Measurements from ENCODE around the gene SEC62.

SEC62 gene, protein sequence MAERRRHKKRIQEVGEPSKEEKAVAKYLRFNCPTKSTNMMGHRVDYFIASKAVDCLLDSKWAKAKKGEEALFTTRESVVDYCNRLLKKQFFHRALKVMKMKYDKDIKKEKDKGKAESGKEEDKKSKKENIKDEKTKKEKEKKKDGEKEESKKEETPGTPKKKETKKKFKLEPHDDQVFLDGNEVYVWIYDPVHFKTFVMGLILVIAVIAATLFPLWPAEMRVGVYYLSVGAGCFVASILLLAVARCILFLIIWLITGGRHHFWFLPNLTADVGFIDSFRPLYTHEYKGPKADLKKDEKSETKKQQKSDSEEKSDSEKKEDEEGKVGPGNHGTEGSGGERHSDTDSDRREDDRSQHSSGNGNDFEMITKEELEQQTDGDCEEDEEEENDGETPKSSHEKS

DNA sequence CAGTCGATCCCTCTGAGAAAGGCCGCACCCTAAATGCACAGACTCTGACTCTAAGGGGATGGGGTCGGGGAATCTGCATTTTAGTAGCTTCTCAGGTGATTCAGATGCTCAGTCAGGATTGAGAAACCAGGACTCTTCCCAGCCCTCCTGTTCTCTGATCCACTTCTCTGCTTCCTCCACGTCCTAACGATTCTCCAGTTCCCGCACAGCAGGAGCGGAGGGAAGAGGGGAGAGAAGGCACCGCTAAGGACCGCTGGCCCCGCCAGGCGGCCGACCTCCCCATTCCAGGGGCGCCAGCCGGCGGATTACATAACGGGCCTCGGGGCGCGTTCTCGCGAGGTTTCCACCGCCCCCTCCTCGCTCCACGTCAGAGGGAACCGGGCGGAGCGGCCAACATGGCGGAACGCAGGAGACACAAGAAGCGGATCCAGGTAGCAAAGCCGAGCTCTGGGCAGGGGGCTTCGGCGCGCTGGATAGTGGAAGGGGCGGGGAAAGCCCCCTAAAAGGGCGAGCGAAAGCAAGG lies at the start of gene SEC62:
SEC62 (plus strand) TSS at position 380 of the 523 bp plus-strand sequence; CDS start at position 396, 16 bp downstream.
- peaks cover 30% of the 10 kb centered on the region for H3K4me1 ChIP-seq (ENCODE audit: low read depth, poor library complexity, severe bottlenecking)
- H3K4me2 ChIP-seq: peak within 1 kb of the TSS; percentile 80
- H3K79me2 ChIP-seq (ENCODE audit: insufficient read depth, low read depth): peaks cover 47% of the 10 kb centered on the region
- H2AFZ ChIP-seq (ENCODE audit: low read depth): peak within 1 kb of the TSS; percentile 95
- peak within 1 kb of the TSS; percentile 93 for H3K4me3 ChIP-seq (IDR thresholded peaks at IDR 0.05; ENCODE audit: insufficient read depth, low read depth, low read length)
- peak within 1 kb of the TSS; percentile 66 for H3K27ac ChIP-seq
- no peaks in the 10 kb centered on the region for H3K27me3 ChIP-seq (ENCODE audit: insufficient read depth, low read depth)
- no peaks in the 10 kb centered on the region for H3K36me3 ChIP-seq (ENCODE audit: insufficient read depth)
- H4K20me1 ChIP-seq (ENCODE audit: insufficient read depth): no peaks in the 10 kb centered on the region
- TF ChIP-seq, protein P1, sequence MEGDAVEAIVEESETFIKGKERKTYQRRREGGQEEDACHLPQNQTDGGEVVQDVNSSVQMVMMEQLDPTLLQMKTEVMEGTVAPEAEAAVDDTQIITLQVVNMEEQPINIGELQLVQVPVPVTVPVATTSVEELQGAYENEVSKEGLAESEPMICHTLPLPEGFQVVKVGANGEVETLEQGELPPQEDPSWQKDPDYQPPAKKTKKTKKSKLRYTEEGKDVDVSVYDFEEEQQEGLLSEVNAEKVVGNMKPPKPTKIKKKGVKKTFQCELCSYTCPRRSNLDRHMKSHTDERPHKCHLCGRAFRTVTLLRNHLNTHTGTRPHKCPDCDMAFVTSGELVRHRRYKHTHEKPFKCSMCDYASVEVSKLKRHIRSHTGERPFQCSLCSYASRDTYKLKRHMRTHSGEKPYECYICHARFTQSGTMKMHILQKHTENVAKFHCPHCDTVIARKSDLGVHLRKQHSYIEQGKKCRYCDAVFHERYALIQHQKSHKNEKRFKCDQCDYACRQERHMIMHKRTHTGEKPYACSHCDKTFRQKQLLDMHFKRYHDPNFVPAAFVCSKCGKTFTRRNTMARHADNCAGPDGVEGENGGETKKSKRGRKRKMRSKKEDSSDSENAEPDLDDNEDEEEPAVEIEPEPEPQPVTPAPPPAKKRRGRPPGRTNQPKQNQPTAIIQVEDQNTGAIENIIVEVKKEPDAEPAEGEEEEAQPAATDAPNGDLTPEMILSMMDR (conservative IDR thresholded peaks at IDR 0.05; ENCODE audit: low read depth, low read length): peak; percentile 35
- H3K9ac ChIP-seq: peak within 1 kb of the TSS; percentile 86

DNA sequence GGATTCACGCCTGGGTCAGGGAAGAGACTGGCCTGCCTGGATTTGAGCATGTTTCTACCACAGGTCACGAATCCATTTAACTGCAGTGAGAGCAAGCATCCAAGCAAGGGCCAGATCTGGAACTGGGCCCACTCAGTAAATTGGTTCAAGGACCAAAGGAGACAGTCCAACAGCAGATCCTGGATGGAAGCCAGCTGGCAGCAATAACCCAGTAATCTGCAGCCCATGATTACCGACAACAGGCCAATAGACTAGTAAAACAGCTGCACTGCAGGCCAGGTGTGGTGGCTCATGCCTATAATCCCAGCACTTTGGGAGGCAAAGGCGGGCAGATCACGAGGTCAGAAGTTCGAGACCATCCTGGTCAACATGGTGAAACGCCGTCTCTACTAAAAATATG lies 43.4 kb upstream of the SEC62 start:
- no peak overlapping the region for H3K27ac ChIP-seq

DNA sequence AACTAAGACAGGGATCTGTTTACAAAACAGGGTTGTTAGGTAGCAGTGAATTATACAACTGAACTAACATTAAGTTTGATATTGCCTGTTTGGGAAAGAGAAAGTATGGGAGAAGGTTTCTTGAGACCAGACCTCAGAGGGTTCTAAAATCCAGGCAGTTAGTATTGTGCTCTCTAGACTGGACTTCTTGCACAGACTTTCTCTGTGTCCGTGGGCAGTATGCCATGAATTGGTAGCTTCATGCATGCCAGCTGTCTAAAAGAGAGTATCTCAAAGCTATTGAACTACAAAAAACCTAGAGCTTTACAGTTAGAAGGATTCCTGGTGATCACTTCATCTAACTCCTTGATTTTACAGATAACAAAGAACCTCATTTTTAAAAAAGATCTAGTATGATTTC lies 42.8 kb upstream of the SEC62 start:
- no peaks in the 10 kb centered on the region for H3K79me2 ChIP-seq (ENCODE audit: insufficient read depth, low read depth)
- H3K36me3 ChIP-seq (ENCODE audit: insufficient read depth): no peaks in the 10 kb centered on the region
- no peak overlapping the region for H3K27ac ChIP-seq
- no peaks in the 10 kb centered on the region for H4K20me1 ChIP-seq (ENCODE audit: insufficient read depth)
- no peak overlapping the region for H3K4me2 ChIP-seq
- H3K4me3 ChIP-seq (IDR thresholded peaks at IDR 0.05; ENCODE audit: insufficient read depth, low read depth, low read length): no peak overlapping the region
- no peaks in the 10 kb centered on the region for H3K4me1 ChIP-seq (ENCODE audit: low read depth, poor library complexity, severe bottlenecking)
- no peak overlapping the region for H2AFZ ChIP-seq (ENCODE audit: low read depth)
- H3K27me3 ChIP-seq (ENCODE audit: insufficient read depth, low read depth): no peaks in the 10 kb centered on the region
- H3K9ac ChIP-seq: no peak overlapping the region
- TF ChIP-seq, protein P1 (conservative IDR thresholded peaks at IDR 0.05; ENCODE audit: low read depth, low read length): no peak

More for the DNA sequence above, 43.4 kb upstream of the SEC62 start:
- Histone ChIP-seq H2AFZ (ENCODE audit: low read depth) (no peak overlapping the region), H3K4me3 (IDR thresholded peaks at IDR 0.05; ENCODE audit: insufficient read depth, low read depth, low read length) (no peak overlapping the region), H3K36me3 (ENCODE audit: insufficient read depth) (no peaks in the 10 kb centered on the region), H3K4me1 (ENCODE audit: low read depth, poor library complexity, severe bottlenecking) (no peaks in the 10 kb centered on the region), H4K20me1 (ENCODE audit: insufficient read depth) (no peaks in the 10 kb centered on the region), H3K79me2 (ENCODE audit: insufficient read depth, low read depth) (no peaks in the 10 kb centered on the region), H3K9ac (no peak overlapping the region), H3K27me3 (ENCODE audit: insufficient read depth, low read depth) (no peaks in the 10 kb centered on the region), H3K4me2 (no peak overlapping the region)
- TF ChIP-seq, protein P1 (conservative IDR thresholded peaks at IDR 0.05; ENCODE audit: low read depth, low read length): no peak

DNA sequence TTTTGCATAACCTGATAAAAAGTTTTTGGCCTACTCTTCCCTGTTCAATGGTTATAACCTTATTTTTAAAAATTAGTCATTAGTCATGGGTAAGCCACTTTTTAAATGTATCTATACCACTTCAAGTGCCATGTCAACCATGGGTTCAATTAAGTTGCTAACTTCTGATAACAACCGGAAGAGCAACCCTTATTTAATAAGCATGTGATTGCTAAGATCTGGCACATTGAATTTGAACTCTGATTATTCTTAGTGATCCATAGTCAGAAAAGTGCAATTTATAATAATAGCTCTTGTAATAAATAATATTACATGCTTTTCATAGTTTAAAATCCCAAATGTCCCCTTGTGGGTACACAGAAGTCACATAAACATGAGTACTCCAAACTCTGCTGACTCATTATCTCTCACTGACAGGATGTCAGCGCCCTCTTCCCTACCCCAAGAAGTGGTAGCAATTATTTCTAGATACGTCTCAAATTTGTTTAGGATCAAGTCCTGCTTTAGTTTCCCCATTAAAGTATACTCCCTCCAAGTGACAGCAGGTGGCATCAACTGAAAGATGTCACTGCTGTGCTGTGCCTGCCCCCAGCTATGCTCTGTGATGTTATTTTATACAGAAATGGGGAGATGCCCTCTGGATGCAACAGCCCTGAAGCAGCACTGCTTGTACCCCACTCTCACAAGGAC lies 36.6 kb upstream of the SEC62 start:
- H3K4me2 ChIP-seq: no peak overlapping the region
- H4K20me1 ChIP-seq (ENCODE audit: insufficient read depth): no peaks in the 10 kb centered on the region
- H3K79me2 ChIP-seq (ENCODE audit: insufficient read depth, low read depth): no peaks in the 10 kb centered on the region
- no peaks in the 10 kb centered on the region for H3K36me3 ChIP-seq (ENCODE audit: insufficient read depth)
- H3K27ac ChIP-seq: no peak overlapping the region
- no peak overlapping the region for H2AFZ ChIP-seq (ENCODE audit: low read depth)
- peaks cover 5% of the 10 kb centered on the region for H3K4me1 ChIP-seq (ENCODE audit: low read depth, poor library complexity, severe bottlenecking)
- no peaks in the 10 kb centered on the region for H3K27me3 ChIP-seq (ENCODE audit: insufficient read depth, low read depth)
- H3K4me3 ChIP-seq (IDR thresholded peaks at IDR 0.05; ENCODE audit: insufficient read depth, low read depth, low read length): no peak overlapping the region
- H3K9ac ChIP-seq: no peak overlapping the region
- TF ChIP-seq, protein P1 (conservative IDR thresholded peaks at IDR 0.05; ENCODE audit: low read depth, low read length): no peak
